Adrenal gland (tissue), 12 donors: ENCODE measurements around the gene MINDY4. TPM values are rescaled to one million over a fixed set of nuclear protein-coding genes. Genes with fewer than 3 reads are reported as not detected.

Experiments used
- DNase-seq, 7 donors: peaks; one replicate each; pipeline ENCODE4 v3.0.0-alpha.2; 2019 to 2020
- H3K27ac ChIP-seq, 5 donors: fragments of 200-600 bp; sonication (generic) in 4 of 5; 1 replicate in 3 of 5; 2 replicates in 2 of 5; pipeline versions ENCODE4 v1.5.1 to v1.8.0; 2016 to 2020; ENCODE audit warnings: mild to moderate bottlenecking in 1 of 5
- H3K27me3 ChIP-seq: fragments of 200-600 bp; 2 replicates; pipeline ENCODE4 v1.8.0; 2021
- H3K36me3 ChIP-seq, 2 donors: fragments of 200-600 bp; replicated peaks in 1 of 2; 1 replicate in 1 of 2; 2 replicates in 1 of 2; pipeline versions ENCODE4 v1.5.1 to v1.8.0; 2018 to 2022
- H3K4me1 ChIP-seq, 2 donors: fragments of 200-600 bp; replicated peaks in 1 of 2; 1 replicate in 1 of 2; 2 replicates in 1 of 2; pipeline versions ENCODE4 v1.5.1 to v1.8.0; 2018 to 2021
- H3K4me3 ChIP-seq, 4 donors: fragments of 200-600 bp; sonication (generic) in 3 of 4; one replicate each; pipeline ENCODE4 v1.5.1; 2016 to 2018
- H3K9me3 ChIP-seq, 3 donors: fragments of 200-600 bp; sonication (generic) in 1 of 3; replicated peaks in 1 of 3; 1 replicate in 2 of 3; 2 replicates in 1 of 3; pipeline versions ENCODE4 v1.5.1 to v1.8.0; 2016 to 2021
- CTCF ChIP-seq, 6 experiments: fragments of 450-650 bp in 4 of 6; fragments of 200-600 bp in 2 of 6; sonication (generic) in 1 of 6; IDR thresholded peaks; 1 replicate in 5 of 6; 2 replicates in 1 of 6; pipeline versions ENCODE4 v1.5.1 to v1.8.0; 2016 to 2021; ENCODE audit warnings: antibody characterized with exemption in 6 of 6, mild to moderate bottlenecking in 2 of 6, moderate library complexity in 1 of 6
- POLR2A ChIP-seq, 2 donors: fragments of 450-650 bp; IDR thresholded peaks; one replicate each; pipeline ENCODE4 v1.6.1; 2017; ENCODE audit warnings: antibody characterized with exemption in 2 of 2, mild to moderate bottlenecking in 2 of 2, moderate library complexity in 1 of 2
- whole genome bisulfite sequencing, 4 donors: extraction: QIAGEN DNeasy Blood & Tissue Kit in 2 of 4; methylation state at CpG; one replicate each; pipeline versions ENCODE4 v1.1.5 to v1.1.7; 2013 to 2017; 5-methylcytosine and 5-hydroxymethylcytosine counted together
- intact Hi-C, 2 donors: fragments of 100-400 bp; cut with DNase I; formaldehyde crosslinking; loops; one replicate each; pipeline versions ENCODE4 v1.14.1 to v1.15.0; 2022 to 2023
- polyA plus RNA-seq, 3 donors: library from polyadenylated mRNA; stranded (reverse); fragments of 200-250 nt in 2 of 3; fragments of 350-450 nt in 1 of 3; fragmentation: Illumina TruSeq in 1 of 3; extraction: RNeasy Lipid Tissue Mini Kit (QIAGEN cat#74804) in 1 of 3; gene quantifications; one replicate each; pipeline ENCODE4 v1.2.3, GENCODE V29; 2013 to 2014
- total RNA-seq, 9 donors: library from RNA; depleted of rRNA in 4 of 9; stranded (reverse); fragments of >200 nt in 4 of 9; fragments of 120-200 nt in 1 of 9; fragmentation: NEBNext Ultra II Directional in 1 of 9; extraction: Animal tissue kit (Norgen Biotek cat#: 25700) in 1 of 9; gene quantifications; one replicate each; pipeline versions ENCODE4 v1.1.0 to v1.2.4, GENCODE V29; 2013 to 2023
- donor health status: healthy with polysubstance abuse.
- donor health status: Bipolar disorder and iron deficiency.
- donor health status: DM: yes; HTN: yes; CAD: no.
- donor health status: DM: no; HTN: no; CAD: no.
- donor health status: DM: no; HTN: no; CAD: no.
- donor health status: DM: yes; HTN: yes; CAD: no.

Gene MINDY4
- total and polyA plus RNA-seq, 12 donors: 4.8 to 19.9 (median 7.3) TPM

- TF ChIP-seq CTCF (IDR thresholded peaks at IDR 0.05) (no peak), POLR2A (IDR thresholded peaks at IDR 0.05) (no peak)
- Histone ChIP-seq H3K27me3 (peaks cover 5% of the 10 kb centered on the region), H3K9me3 (no peaks in the 10 kb centered on the region), H3K4me1 (no peaks in the 10 kb centered on the region), H3K4me3 (no peak overlapping the region), H3K27ac (no peak overlapping the region), H3K36me3 (no peaks in the 10 kb centered on the region)
- WGBS, 4 donors: 84 to 93% (median 91%) methylated on average over 2 to 6 of the region's 6 CpGs
- DNase-seq: no peak
- intact Hi-C loops: no loop called here
Observed at GRCh38 chr7:30733216-30733615, 38.0 kb upstream of the MINDY4 start.

- H3K9me3 ChIP-seq: no peaks in the 10 kb centered on the region
- H3K4me1 ChIP-seq: no peaks in the 10 kb centered on the region
- 84 to 91% (median 90%) methylated on average over 11 of the region's 11 CpGs for WGBS, 4 donors
- intact Hi-C loops: no loop called here
- no peak for TF ChIP-seq CTCF (IDR thresholded peaks at IDR 0.05)
- no peak for TF ChIP-seq POLR2A (IDR thresholded peaks at IDR 0.05)
- H3K27me3 ChIP-seq: peaks cover 5% of the 10 kb centered on the region
- no peak for DNase-seq
- no peak overlapping the region for H3K4me3 ChIP-seq
- H3K36me3 ChIP-seq: no peaks in the 10 kb centered on the region
- no peak overlapping the region for H3K27ac ChIP-seq
Observed at GRCh38 chr7:30733691-30734090, 37.5 kb upstream of the MINDY4 start.

- Histone ChIP-seq H3K9me3 (no peaks in the 10 kb centered on the region), H3K27me3 (peaks cover 5% of the 10 kb centered on the region), H3K4me3 (no peak overlapping the region), H3K36me3 (no peaks in the 10 kb centered on the region), H3K27ac (no peak overlapping the region), H3K4me1 (no peaks in the 10 kb centered on the region)
- intact Hi-C loops: no loop called here
- no peak for TF ChIP-seq CTCF (IDR thresholded peaks at IDR 0.05)
- no peak for TF ChIP-seq POLR2A (IDR thresholded peaks at IDR 0.05)
- 83 to 91% (median 86%) methylated on average over 5 to 7 of the region's 7 CpGs for WGBS, 4 donors
- no peak for DNase-seq
Observed at GRCh38 chr7:30734497-30734896, 36.7 kb upstream of the MINDY4 start.

DNA sequence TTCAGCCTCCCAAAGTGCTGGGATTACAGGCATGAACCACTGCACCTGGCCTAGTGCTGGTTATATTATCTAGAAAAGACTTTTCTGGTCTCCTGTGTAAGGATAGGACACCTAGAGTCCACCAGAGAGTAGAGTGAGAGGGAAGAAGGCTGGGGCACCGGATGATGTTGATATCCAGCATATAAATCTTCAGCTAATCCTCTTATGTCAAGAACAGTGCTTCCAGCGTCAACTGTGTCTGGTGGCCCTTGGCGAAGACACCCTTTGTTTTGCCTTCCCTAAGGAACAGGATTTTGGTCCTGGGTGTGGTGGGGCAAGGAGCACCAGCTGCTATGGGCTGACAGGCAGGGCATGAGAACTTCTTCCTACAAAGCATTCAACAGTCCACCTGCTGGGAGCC lies 35.6 kb upstream of the MINDY4 start:
- 83 to 97% (median 92%) methylated on average over 3 of the region's 3 CpGs for WGBS, 4 donors
- TF ChIP-seq CTCF (IDR thresholded peaks at IDR 0.05) (no peak), POLR2A (IDR thresholded peaks at IDR 0.05) (no peak)
- intact Hi-C loops: no loop called here
- Histone ChIP-seq H3K9me3 (no peaks in the 10 kb centered on the region), H3K27me3 (peaks cover 5% of the 10 kb centered on the region), H3K4me3 (no peak overlapping the region), H3K27ac (no peak overlapping the region), H3K36me3 (no peaks in the 10 kb centered on the region), H3K4me1 (no peaks in the 10 kb centered on the region)
- DNase-seq: no peak
